ENCODE results near the gene RAB43. TPM values are rescaled to one million over a fixed set of nuclear protein-coding genes. Genes with fewer than 3 reads are reported as not detected.

The RAB43 gene
- total RNA-seq, 1 donor, result 19.0 TPM

DNA sequence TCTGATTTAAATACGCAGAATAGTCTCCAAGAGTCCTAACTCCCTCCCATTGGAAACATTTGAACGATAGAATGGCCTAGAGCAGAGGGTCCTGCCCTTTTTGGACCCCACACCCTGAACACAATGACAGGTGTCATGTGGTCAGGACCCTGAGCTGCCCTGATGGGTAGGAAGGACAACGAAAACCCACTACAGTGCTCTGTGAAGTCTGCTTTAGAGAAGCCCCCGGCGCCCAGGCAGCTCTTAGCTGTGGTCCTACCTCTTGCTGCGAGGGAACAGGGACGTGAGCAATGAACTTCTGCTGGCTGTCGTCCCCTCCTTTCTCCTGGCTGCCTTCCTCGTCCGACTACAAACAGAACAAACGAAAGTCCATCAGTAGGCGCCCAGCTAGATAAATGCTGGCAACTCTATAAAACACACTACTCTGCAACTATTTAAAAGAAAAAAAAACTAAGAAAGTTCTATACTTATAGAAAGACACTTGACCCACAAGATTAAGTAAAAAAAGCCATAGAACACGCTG lies 8.7 kb upstream of the RAB43 start:
- TF ChIP-seq CTCF (IDR thresholded peaks at IDR 0.05; ENCODE audit: insufficient read depth, low read depth, low read length), result no peak
- H3K4me3 ChIP-seq (ENCODE audit: low read depth, low read length), result no peak overlapping the region
- DNase-seq (ENCODE audit: low read depth), result no peak

- DNase-seq (ENCODE audit: low read depth), result no peak
- no peak for TF ChIP-seq CTCF (IDR thresholded peaks at IDR 0.05; ENCODE audit: insufficient read depth, low read depth, low read length)
- no peak overlapping the region for H3K4me3 ChIP-seq (ENCODE audit: low read depth, low read length)
Measured at GRCh38 chr3:129128357-129129155, 7.0 kb upstream of the RAB43 start.

- DNase-seq (ENCODE audit: low read depth), result no peak
- no peak for TF ChIP-seq CTCF (IDR thresholded peaks at IDR 0.05; ENCODE audit: insufficient read depth, low read depth, low read length)
- no peak overlapping the region for H3K4me3 ChIP-seq (ENCODE audit: low read depth, low read length)
Measured at GRCh38 chr3:129126726-129127280, 5.2 kb upstream of the RAB43 start.

- H3K4me3 ChIP-seq (ENCODE audit: low read depth, low read length), result no peak overlapping the region
- peak; percentile 90 for DNase-seq (ENCODE audit: low read depth)
Measured at GRCh38 chr3:129123314-129124060, 1.9 kb upstream of the RAB43 start.

DNA sequence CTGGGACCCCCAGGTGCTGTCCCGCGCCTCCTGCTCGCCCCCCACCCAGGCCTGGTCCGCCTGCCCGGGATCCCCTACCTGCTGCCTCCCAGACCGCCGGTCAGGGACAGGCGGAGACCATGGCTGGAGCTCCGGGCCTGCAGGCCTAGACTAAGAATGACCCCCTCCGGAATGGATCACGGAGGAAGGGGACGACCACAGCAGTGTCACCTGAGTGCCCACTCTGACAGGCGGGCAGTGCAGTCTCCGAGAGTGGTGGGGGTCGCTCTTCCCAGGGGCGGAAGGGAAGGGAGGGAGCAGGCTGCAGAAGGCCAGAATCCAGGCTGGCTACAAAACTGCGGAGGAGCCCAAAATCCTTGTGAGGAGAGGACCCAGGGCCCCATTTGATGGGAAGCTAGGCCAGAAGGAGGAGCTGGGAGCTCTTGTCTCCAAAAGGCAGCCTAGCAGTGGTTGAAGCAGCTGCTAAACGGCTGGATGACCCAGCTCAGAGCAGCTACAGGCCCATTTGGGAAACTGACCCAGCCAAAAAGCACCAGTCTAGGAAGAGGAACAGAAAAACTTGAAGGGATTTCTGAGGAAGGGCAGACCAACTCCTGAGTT lies 908 bp upstream of the RAB43 start:
- no peak overlapping the region for H3K4me3 ChIP-seq (ENCODE audit: low read depth, low read length)
- DNase-seq (ENCODE audit: low read depth), result peak; percentile 33
- TF ChIP-seq CTCF (IDR thresholded peaks at IDR 0.05; ENCODE audit: insufficient read depth, low read depth, low read length), result no peak

More at GRCh38 chr3:129123314-129124060, 1.9 kb upstream of the RAB43 start:
- no peak for TF ChIP-seq CTCF (IDR thresholded peaks at IDR 0.05; ENCODE audit: insufficient read depth, low read depth, low read length)

- TF ChIP-seq CTCF (IDR thresholded peaks at IDR 0.05; ENCODE audit: insufficient read depth, low read depth, low read length), result no peak
- DNase-seq (ENCODE audit: low read depth), result peak; percentile 47
- peak overlapping the region; percentile 79 for H3K4me3 ChIP-seq (ENCODE audit: low read depth, low read length)
Measured at GRCh38 chr3:129121016-129121791, 400 bp downstream of the RAB43 start.
